Endodermal cell (in vitro differentiated cells): ENCODE measurements around the gene SH3BGRL2. TPM values are rescaled to one million over a fixed set of nuclear protein-coding genes. Genes with fewer than 3 reads are reported as not detected.

Experiments used
- DNase-seq: peaks from one replicate; pipeline ENCODE4 v3.0.0-alpha.2; 2017
- H3K27ac ChIP-seq: 2 replicates; pipeline ENCODE4 v1.5.1; 2013; ENCODE audit warnings: mild to moderate bottlenecking, low read depth, low read length, moderate library complexity
- H3K27me3 ChIP-seq: 2 replicates; pipeline ENCODE4 v1.6.1; 2013; ENCODE audit warnings: mild to moderate bottlenecking, low read length, moderate library complexity; ENCODE audit not compliant: insufficient read depth, control insufficient read depth, poor library complexity, severe bottlenecking
- H3K36me3 ChIP-seq: 2 replicates; pipeline ENCODE4 v1.7.0; 2013; ENCODE audit warnings: mild to moderate bottlenecking, low read length, moderate library complexity; ENCODE audit not compliant: control insufficient read depth, insufficient read depth
- H3K4me1 ChIP-seq: one replicate; pipeline ENCODE4 v1.7.0; 2013; ENCODE audit warnings: low read length; ENCODE audit not compliant: control insufficient read depth, insufficient read depth
- H3K4me3 ChIP-seq: 2 replicates; pipeline ENCODE4 v1.5.1; 2013; ENCODE audit warnings: mild to moderate bottlenecking, low read length, moderate library complexity
- H3K9ac ChIP-seq: 2 replicates; pipeline ENCODE4 v1.6.1; 2013; ENCODE audit warnings: mild to moderate bottlenecking, low read length, moderate library complexity; ENCODE audit not compliant: poor library complexity, severe bottlenecking; ENCODE audit errors: extremely low read depth
- H3K9me3 ChIP-seq: 2 replicates; pipeline ENCODE4 v1.6.1; 2013; ENCODE audit warnings: mild to moderate bottlenecking, low read length, moderate library complexity; ENCODE audit not compliant: control insufficient read depth
- H3K27ac Mint-ChIP-seq: 2 replicates; pipeline ENCODE4 v1.8.0; 2020; ENCODE audit warnings: mixed read lengths
- H3K27me3 Mint-ChIP-seq: 2 replicates; pipeline ENCODE4 v1.8.0; 2021; ENCODE audit warnings: mild to moderate bottlenecking, mixed read lengths; ENCODE audit not compliant: insufficient read depth
- H3K36me3 Mint-ChIP-seq: 2 replicates; pipeline ENCODE4 v1.8.0; 2020; ENCODE audit warnings: low read depth, mixed read lengths
- H3K4me1 Mint-ChIP-seq: 2 replicates; pipeline ENCODE4 v1.8.0; 2020; ENCODE audit warnings: mixed read lengths
- H3K4me3 Mint-ChIP-seq: 2 replicates; pipeline ENCODE4 v1.8.0; 2020; ENCODE audit warnings: mild to moderate bottlenecking, moderate library complexity, mixed read lengths
- H3K9me3 Mint-ChIP-seq: 2 replicates; pipeline ENCODE4 v1.8.0; 2020; ENCODE audit warnings: mild to moderate bottlenecking, mixed read lengths
- WGBS, 2 experiments: methylation state at CpG; one replicate each; pipeline versions ENCODE4 v1.1.5 to v1.1.7; 2013; ENCODE audit warnings: missing lambda C conversion rate in 2 of 2, mixed read lengths in 1 of 2; ENCODE audit not compliant: insufficient coverage in 1 of 2, insufficient read length in 1 of 2; 5-methylcytosine and 5-hydroxymethylcytosine counted together
- total RNA-seq, 2 donors: library from RNA; stranded (reverse); fragmentation: NEBNext Ultra II Directional in 1 of 2; extraction: Animal tissue kit (Norgen Biotek cat#: 25700) in 1 of 2; gene quantifications; 2 replicates in 1 of 2; 3 replicates in 1 of 2; pipeline ENCODE4 v1.2.1, GENCODE V29; 2021
- TF ChIP-seq, protein P1 (sequence below): fragments of 200-600 bp; sonication (generic); conservative IDR thresholded peaks from 2 replicates; pipeline ENCODE4 v1.5.0; 2021; ENCODE audit warnings: antibody characterized with exemption, mild to moderate bottlenecking

The SH3BGRL2 gene
- total RNA-seq, 2 donors from 2014 or later = 24.3 to 40.1 TPM

DNA sequence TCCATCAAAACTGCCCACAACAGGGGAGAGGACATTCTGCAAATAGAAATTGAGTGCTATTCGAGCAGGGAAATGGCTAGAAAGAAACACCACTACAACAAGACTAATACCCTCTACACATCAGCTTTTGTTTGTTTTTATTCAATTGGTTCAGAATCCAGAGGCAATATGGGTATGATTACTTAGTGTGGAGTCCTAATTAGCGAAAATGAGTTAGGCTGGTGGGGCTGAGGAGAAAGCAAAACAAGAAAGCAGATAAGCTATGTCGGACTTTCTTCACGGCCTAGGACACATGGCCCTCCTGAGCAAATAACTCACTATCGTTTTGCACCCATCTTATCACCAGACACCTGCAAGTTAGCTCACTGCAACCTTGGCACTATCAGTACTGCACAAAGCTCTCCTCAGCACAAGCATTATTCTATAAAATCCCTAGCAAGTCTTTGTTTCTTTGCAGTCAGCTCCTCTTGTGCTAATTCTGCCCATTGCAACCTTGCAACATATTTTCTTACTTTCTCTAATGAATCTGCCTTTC, 31.3 kb upstream of the SH3BGRL2 start:
- H3K9ac ChIP-seq = no peak overlapping the region
- H3K4me3 ChIP-seq = peak overlapping the region; percentile 6
- TF ChIP-seq, protein P1, sequence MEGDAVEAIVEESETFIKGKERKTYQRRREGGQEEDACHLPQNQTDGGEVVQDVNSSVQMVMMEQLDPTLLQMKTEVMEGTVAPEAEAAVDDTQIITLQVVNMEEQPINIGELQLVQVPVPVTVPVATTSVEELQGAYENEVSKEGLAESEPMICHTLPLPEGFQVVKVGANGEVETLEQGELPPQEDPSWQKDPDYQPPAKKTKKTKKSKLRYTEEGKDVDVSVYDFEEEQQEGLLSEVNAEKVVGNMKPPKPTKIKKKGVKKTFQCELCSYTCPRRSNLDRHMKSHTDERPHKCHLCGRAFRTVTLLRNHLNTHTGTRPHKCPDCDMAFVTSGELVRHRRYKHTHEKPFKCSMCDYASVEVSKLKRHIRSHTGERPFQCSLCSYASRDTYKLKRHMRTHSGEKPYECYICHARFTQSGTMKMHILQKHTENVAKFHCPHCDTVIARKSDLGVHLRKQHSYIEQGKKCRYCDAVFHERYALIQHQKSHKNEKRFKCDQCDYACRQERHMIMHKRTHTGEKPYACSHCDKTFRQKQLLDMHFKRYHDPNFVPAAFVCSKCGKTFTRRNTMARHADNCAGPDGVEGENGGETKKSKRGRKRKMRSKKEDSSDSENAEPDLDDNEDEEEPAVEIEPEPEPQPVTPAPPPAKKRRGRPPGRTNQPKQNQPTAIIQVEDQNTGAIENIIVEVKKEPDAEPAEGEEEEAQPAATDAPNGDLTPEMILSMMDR = no peak
- H3K27ac ChIP-seq = no peak overlapping the region
- Mint-ChIP-seq H3K4me1 (peaks cover 13% of the 10 kb centered on the region), H3K4me3 (no peak overlapping the region), H3K9me3 (no peaks in the 10 kb centered on the region), H3K27me3 (no peaks in the 10 kb centered on the region), H3K27ac (no peak overlapping the region), H3K36me3 (peaks cover 3% of the 10 kb centered on the region)
- DNase-seq = no peak
- H3K36me3 ChIP-seq = no peaks in the 10 kb centered on the region
- 75 to 77% methylated on average over 4 to 5 of the region's 5 CpGs for WGBS, 2 experiments
- H3K4me1 ChIP-seq = peaks cover 2% of the 10 kb centered on the region
- no peaks in the 10 kb centered on the region for H3K27me3 ChIP-seq
- H3K9me3 ChIP-seq = no peaks in the 10 kb centered on the region

DNA sequence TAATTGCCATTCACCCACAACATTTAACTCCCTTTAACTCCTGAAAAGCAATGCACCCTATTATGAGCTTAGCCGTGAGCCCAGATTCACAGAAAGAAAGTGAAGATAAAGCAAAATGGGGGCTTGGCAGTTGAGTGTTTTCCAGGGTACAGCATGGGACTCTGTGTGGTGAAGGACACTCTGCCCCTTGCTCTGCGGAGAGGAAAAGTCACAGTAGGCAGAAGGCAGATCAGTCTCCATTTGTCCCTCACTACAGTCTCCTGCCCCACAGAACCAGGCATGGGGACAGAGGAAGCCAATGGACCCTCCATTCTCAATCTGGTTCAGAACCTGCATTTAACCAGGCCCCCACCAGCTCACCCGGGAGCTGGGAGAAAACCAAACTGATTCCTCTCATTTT, 30.8 kb upstream of the SH3BGRL2 start:
- H3K36me3 ChIP-seq = no peaks in the 10 kb centered on the region
- H3K27me3 Mint-ChIP-seq = no peaks in the 10 kb centered on the region
- no peak overlapping the region for H3K9ac ChIP-seq
- peaks cover 2% of the 10 kb centered on the region for H3K4me1 ChIP-seq
- no peaks in the 10 kb centered on the region for H3K9me3 Mint-ChIP-seq
- no peak overlapping the region for H3K27ac ChIP-seq
- H3K36me3 Mint-ChIP-seq = peaks cover 3% of the 10 kb centered on the region
- DNase-seq = no peak
- peak overlapping the region; percentile 6 for H3K4me3 ChIP-seq
- H3K27me3 ChIP-seq = no peaks in the 10 kb centered on the region
- WGBS, 2 experiments = 83 to 93% methylated on average over 2 to 3 of the region's 3 CpGs
- peaks cover 13% of the 10 kb centered on the region for H3K4me1 Mint-ChIP-seq
- H3K9me3 ChIP-seq = no peaks in the 10 kb centered on the region
- no peak overlapping the region for H3K4me3 Mint-ChIP-seq
- H3K27ac Mint-ChIP-seq = no peak overlapping the region
- TF ChIP-seq, protein P1 = no peak

DNA sequence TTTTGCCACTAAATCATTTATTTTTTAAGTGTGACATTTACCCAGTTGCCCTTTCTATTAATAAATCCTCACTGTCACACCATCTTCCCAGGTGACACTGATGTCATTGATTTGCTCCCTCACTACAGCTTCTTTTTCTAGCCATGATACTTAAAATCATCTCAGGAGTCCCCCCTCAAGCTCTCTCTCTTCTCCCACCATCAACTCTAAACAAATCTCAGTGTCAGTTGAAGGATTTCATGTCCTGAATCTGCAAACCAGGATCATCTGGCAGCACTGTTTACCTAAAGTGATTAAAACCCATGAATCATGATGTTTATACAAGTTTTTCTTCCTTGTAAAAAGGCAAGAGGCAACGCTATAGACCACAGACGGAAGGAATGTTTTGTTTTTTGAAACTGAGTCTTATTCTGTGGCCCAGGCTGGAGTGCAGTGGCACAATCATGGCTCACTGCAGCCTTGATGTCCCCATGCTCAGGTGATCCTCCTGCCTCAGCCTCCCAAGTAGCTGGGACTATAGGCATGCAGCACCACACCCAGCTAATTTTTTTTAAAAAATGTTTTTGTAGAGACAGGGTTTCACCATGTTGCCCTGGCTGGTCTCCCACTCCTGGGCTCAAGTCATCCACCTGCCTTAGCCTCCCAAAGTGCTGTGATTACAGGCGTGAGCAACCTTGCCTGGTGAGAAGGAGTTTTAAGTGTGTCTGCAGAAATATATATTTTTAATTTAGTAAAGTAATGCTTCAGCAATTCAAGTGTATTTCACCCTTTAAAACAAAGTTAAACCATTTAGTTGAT, 30.1 kb upstream of the SH3BGRL2 start:
- H3K4me3 Mint-ChIP-seq = no peak overlapping the region
- H3K27me3 Mint-ChIP-seq = no peaks in the 10 kb centered on the region
- 85 to 88% methylated on average over 2 of the region's 3 CpGs for WGBS, 2 experiments
- peaks cover 2% of the 10 kb centered on the region for H3K4me1 ChIP-seq
- DNase-seq = no peak
- no peak overlapping the region for H3K27ac Mint-ChIP-seq
- no peaks in the 10 kb centered on the region for H3K9me3 Mint-ChIP-seq
- H3K36me3 ChIP-seq = no peaks in the 10 kb centered on the region
- no peak overlapping the region for H3K4me3 ChIP-seq
- no peaks in the 10 kb centered on the region for H3K9me3 ChIP-seq
- H3K36me3 Mint-ChIP-seq = peaks cover 3% of the 10 kb centered on the region
- peaks cover 13% of the 10 kb centered on the region for H3K4me1 Mint-ChIP-seq
- no peak overlapping the region for H3K9ac ChIP-seq
- H3K27ac ChIP-seq = no peak overlapping the region
- H3K27me3 ChIP-seq = no peaks in the 10 kb centered on the region
- TF ChIP-seq, protein P1 = no peak
